Neural cell (in vitro differentiated cells): Measurements from ENCODE around the gene PHACTR2. TPM values are rescaled to one million over a fixed set of nuclear protein-coding genes. Genes with fewer than 3 reads are reported as not detected.

Source experiments
- H2AFZ ChIP-seq: fragments of 200-600, 300-800 bp; sonication (generic), shearing (Covaris generic); 2 replicates; pipeline ENCODE4 v1.6.0; 2014; ENCODE audit warnings: low read depth, mild to moderate bottlenecking, antibody characterized with exemption, low read length, moderate library complexity
- H3F3A ChIP-seq: fragments of 200-600 bp; shearing (Covaris generic); 2 replicates; pipeline ENCODE4 v1.6.1; 2016; ENCODE audit warnings: mild to moderate bottlenecking, moderate library complexity, mixed read lengths, antibody characterized with exemption, low read length; ENCODE audit not compliant: insufficient read depth, poor library complexity, severe bottlenecking
- H3K27ac ChIP-seq: fragments of 200-600, 300-800 bp; sonication (generic), shearing (Covaris generic); 2 replicates; pipeline ENCODE4 v1.5.1; 2014; ENCODE audit warnings: mild to moderate bottlenecking, low read length, moderate library complexity
- H3K27me3 ChIP-seq: fragments of 300-800, 200-600 bp; sonication (generic), shearing (Covaris generic); 2 replicates; pipeline ENCODE4 v1.6.0; 2014; ENCODE audit warnings: mild to moderate bottlenecking, low read depth, low read length, moderate library complexity; ENCODE audit not compliant: insufficient read depth
- H3K36me3 ChIP-seq: fragments of 300-800, 200-600 bp; sonication (generic), shearing (Covaris generic); 2 replicates; pipeline ENCODE4 v1.5.1; 2014; ENCODE audit warnings: mild to moderate bottlenecking, antibody characterized with exemption, low read length, moderate library complexity; ENCODE audit not compliant: insufficient read depth
- H3K4me2 ChIP-seq: fragments of 300-800, 200-600 bp; sonication (generic), shearing (Covaris generic); 2 replicates; pipeline ENCODE4 v1.6.0; 2014; ENCODE audit warnings: mild to moderate bottlenecking, low read length
- H3K4me3 ChIP-seq: fragments of 300-800, 200-600 bp; sonication (generic), shearing (Covaris generic); 2 replicates; pipeline ENCODE4 v1.5.1; 2014; ENCODE audit warnings: mild to moderate bottlenecking, low read length, moderate library complexity
- H3K79me2 ChIP-seq: fragments of 200-600 bp; shearing (Covaris generic); replicated peaks from 2 replicates; pipeline ENCODE4 v1.6.0; 2014; ENCODE audit warnings: mild to moderate bottlenecking, low read length, moderate library complexity; ENCODE audit not compliant: insufficient read depth
- H3K9ac ChIP-seq: fragments of 300-800, 200-600 bp; sonication (generic), shearing (Covaris generic); 2 replicates; pipeline ENCODE4 v1.6.1; 2016; ENCODE audit warnings: mild to moderate bottlenecking, low read length, mixed read lengths
- H3K9me2 ChIP-seq: fragments of 200-600 bp; shearing (Covaris generic); 2 replicates; pipeline ENCODE4 v1.6.1; 2016; ENCODE audit warnings: mild to moderate bottlenecking, low read length, mixed read lengths; ENCODE audit not compliant: insufficient read depth
- H3K9me3 ChIP-seq: fragments of 200-600, 300-800 bp; sonication (generic), shearing (Covaris generic); 2 replicates; pipeline ENCODE4 v1.6.1; 2016; ENCODE audit warnings: mild to moderate bottlenecking, mixed run types, low read length, moderate library complexity, mixed read lengths
- H4K20me1 ChIP-seq: fragments of 200-600 bp; shearing (Covaris generic); 2 replicates; pipeline ENCODE4 v1.6.1; 2016; ENCODE audit warnings: mild to moderate bottlenecking, mixed run types; ENCODE audit not compliant: insufficient read depth
- CTCF ChIP-seq: fragments of 450-650 bp; IDR thresholded peaks from 2 replicates; pipeline ENCODE4 v1.5.1; 2014; ENCODE audit warnings: antibody characterized with exemption, mild to moderate bottlenecking, moderate library complexity; ENCODE audit not compliant: poor library complexity, severe bottlenecking
- EP300 ChIP-seq: fragments of 450-650 bp; conservative IDR thresholded peaks from 2 replicates; pipeline ENCODE4 v1.6.1; 2014; ENCODE audit warnings: antibody characterized with exemption, mild to moderate bottlenecking, moderate library complexity; ENCODE audit not compliant: poor library complexity, severe bottlenecking
- EZH2 ChIP-seq: fragments of 200-600, 300-800 bp; shearing (Covaris generic), sonication (generic); IDR thresholded peaks from 2 replicates; pipeline ENCODE4 v1.6.1; 2014; ENCODE audit warnings: antibody characterized with exemption, low read length, borderline replicate concordance, mild to moderate bottlenecking; ENCODE audit not compliant: insufficient read depth, poor library complexity, severe bottlenecking
- MXI1 ChIP-seq: fragments of 450-650 bp; conservative IDR thresholded peaks from 2 replicates; pipeline ENCODE4 v1.6.1; 2014; ENCODE audit warnings: antibody characterized with exemption, mild to moderate bottlenecking; ENCODE audit not compliant: poor library complexity, severe bottlenecking
- POLR2AphosphoS5 ChIP-seq: IDR thresholded peaks from 2 replicates; pipeline ENCODE4 v1.6.1; 2012
- RAD21 ChIP-seq: fragments of 450-650 bp; conservative IDR thresholded peaks from 2 replicates; pipeline ENCODE4 v1.6.1; 2014; ENCODE audit warnings: antibody characterized with exemption, mild to moderate bottlenecking, moderate library complexity
- REST ChIP-seq: IDR thresholded peaks from 2 replicates; pipeline ENCODE4 v1.6.1; 2012; ENCODE audit warnings: borderline replicate concordance
- SMC3 ChIP-seq: fragments of 450-650 bp; conservative IDR thresholded peaks from 2 replicates; pipeline ENCODE4 v1.6.1; 2014; ENCODE audit warnings: antibody characterized with exemption, mild to moderate bottlenecking, moderate library complexity; ENCODE audit not compliant: poor library complexity
- TAF1 ChIP-seq: IDR thresholded peaks from 2 replicates; pipeline ENCODE4 v1.6.1; 2012; ENCODE audit warnings: low read depth
- polyA plus RNA-seq: library from polyadenylated mRNA; depleted of rRNA; stranded (reverse); fragments of >200 nt; gene quantifications from 2 replicates; pipeline ENCODE4 v1.2.3, GENCODE V29; 2014

Gene PHACTR2
- polyA plus RNA-seq, 1 donor from 2014 or later: 2.8 TPM

- no peak overlapping the region for H3K4me3 ChIP-seq
- TF ChIP-seq EZH2 (no peak), MXI1 (no peak), POLR2AphosphoS5 (no peak), CTCF (no peak), EP300 (no peak), REST (no peak), SMC3 (no peak), TAF1 (no peak)
- H3K27me3 ChIP-seq: no peaks in the 10 kb centered on the region
- H3K79me2 ChIP-seq: no peaks in the 10 kb centered on the region
- no peak overlapping the region for H2AFZ ChIP-seq
- no peaks in the 10 kb centered on the region for H3K9me3 ChIP-seq
- H3K36me3 ChIP-seq: no peaks in the 10 kb centered on the region
- no peaks in the 10 kb centered on the region for H4K20me1 ChIP-seq
- no peak overlapping the region for H3K9ac ChIP-seq
- H3K9me2 ChIP-seq: no peaks in the 10 kb centered on the region
- no peak overlapping the region for H3K27ac ChIP-seq
- H3K4me2 ChIP-seq: no peak overlapping the region
- no peaks in the 10 kb centered on the region for H3F3A ChIP-seq
These were observed 33.9 kb downstream of the PHACTR2 start for GRCh38 chr6:143711714-143712113.

- H3K79me2 ChIP-seq: no peaks in the 10 kb centered on the region
- no peaks in the 10 kb centered on the region for H3K36me3 ChIP-seq
- no peak overlapping the region for H2AFZ ChIP-seq
- no peak overlapping the region for H3K9ac ChIP-seq
- TF ChIP-seq RAD21 (no peak), EP300 (no peak), POLR2AphosphoS5 (no peak), EZH2 (no peak), CTCF (no peak), MXI1 (no peak), TAF1 (no peak), SMC3 (no peak), REST (no peak)
- H3K9me3 ChIP-seq: no peaks in the 10 kb centered on the region
- H3K9me2 ChIP-seq: no peaks in the 10 kb centered on the region
- H3K27ac ChIP-seq: no peak overlapping the region
- no peaks in the 10 kb centered on the region for H3K27me3 ChIP-seq
- H3F3A ChIP-seq: no peaks in the 10 kb centered on the region
- no peak overlapping the region for H3K4me3 ChIP-seq
- H4K20me1 ChIP-seq: no peaks in the 10 kb centered on the region
- no peak overlapping the region for H3K4me2 ChIP-seq
These were observed 40.7 kb downstream of the PHACTR2 start for GRCh38 chr6:143718472-143718871.
